Body of pancreas (tissue), 4 donors: ENCODE data around the gene SYVN1.

ENCODE experiments used
- CTCF ChIP-seq, 7 experiments: fragments of 450-650 bp in 4 of 7; fragments of 200-600 bp in 3 of 7; sonication (generic) in 3 of 7; IDR thresholded peaks; one replicate each; pipeline ENCODE4 v1.5.1; 2016 to 2019; ENCODE audit warnings: antibody characterized with exemption in 7 of 7
- POLR2A ChIP-seq, 3 donors: fragments of 450-650 bp; IDR thresholded peaks; one replicate each; pipeline ENCODE4 v1.6.1; 2016; ENCODE audit warnings: antibody characterized with exemption in 3 of 3, mild to moderate bottlenecking in 2 of 3

- TF ChIP-seq CTCF (IDR thresholded peaks at IDR 0.05) (no peak), POLR2A (IDR thresholded peaks at IDR 0.05) (no peak)
Measured at GRCh38 chr11:65114538-65115171, 19.7 kb downstream of the SYVN1 start.
